GM23338 (cell line): ENCODE results near the gene PCYT2. TPM values are rescaled to one million over a fixed set of nuclear protein-coding genes. Genes with fewer than 3 reads are reported as not detected.

Source experiments
- ATAC-seq: fragments of 200-7000 bp; cut with Tn5 transposase; 3 replicates; pipeline ENCODE4 v1.9.1; 2020
- DNase-seq: peaks from one replicate; pipeline ENCODE4 v3.0.0-alpha.2; 2015; ENCODE audit warnings: low spot score
- H2AFZ ChIP-seq: fragments of 200-600 bp; sonication (generic); 2 replicates; pipeline ENCODE4 v1.8.0; 2016; ENCODE audit warnings: antibody characterized with exemption, mild to moderate bottlenecking, moderate library complexity
- H3F3A ChIP-seq: fragments of 200-600 bp; sonication (generic); replicated peaks from 2 replicates; pipeline ENCODE4 v1.8.0; 2017; ENCODE audit warnings: antibody characterized with exemption, mixed run types, low read depth
- H3K27ac ChIP-seq: fragments of 200-600 bp; sonication (generic); 2 replicates; pipeline ENCODE4 v1.6.1; 2016; ENCODE audit warnings: low read depth
- H3K27me3 ChIP-seq: fragments of 200-600 bp; sonication (generic); 2 replicates; pipeline ENCODE4 v1.8.0; 2016; ENCODE audit warnings: mild to moderate bottlenecking, mixed run types, moderate library complexity; ENCODE audit not compliant: insufficient read depth
- H3K36me3 ChIP-seq: fragments of 200-600 bp; sonication (generic); 2 replicates; pipeline ENCODE4 v1.8.0; 2016; ENCODE audit warnings: mild to moderate bottlenecking; ENCODE audit not compliant: insufficient read depth
- H3K4me1 ChIP-seq: fragments of 200-600 bp; sonication (generic); 2 replicates; pipeline ENCODE4 v1.8.0; 2016; ENCODE audit warnings: mild to moderate bottlenecking, moderate library complexity; ENCODE audit not compliant: insufficient read depth
- H3K4me2 ChIP-seq: fragments of 200-600 bp; sonication (generic); 2 replicates; pipeline ENCODE4 v1.7.1; 2017; ENCODE audit warnings: mixed run types
- H3K4me3 ChIP-seq: fragments of 200-600 bp; sonication (generic); 2 replicates; pipeline ENCODE4 v1.6.1; 2016; ENCODE audit warnings: mixed run types
- H3K79me2 ChIP-seq: fragments of 200-600 bp; sonication (generic); replicated peaks from 2 replicates; pipeline ENCODE4 v1.8.0; 2017; ENCODE audit warnings: mild to moderate bottlenecking; ENCODE audit not compliant: insufficient read depth
- H3K9me2 ChIP-seq: fragments of 200-600 bp; sonication (generic); 2 replicates; pipeline ENCODE4 v1.8.0; 2017; ENCODE audit not compliant: insufficient read depth
- H4K20me1 ChIP-seq: fragments of 200-600 bp; sonication (generic); replicated peaks from 2 replicates; pipeline ENCODE4 v1.8.0; 2017; ENCODE audit warnings: mild to moderate bottlenecking; ENCODE audit not compliant: insufficient read depth
- H3K27ac Mint-ChIP-seq: 2 replicates; pipeline ENCODE4 v1.8.0; 2020; ENCODE audit warnings: inconsistent platforms, mild to moderate bottlenecking, moderate library complexity, mixed read lengths
- H3K27me3 Mint-ChIP-seq: 3 replicates; pipeline ENCODE4 v1.8.0; 2022; ENCODE audit warnings: low read depth, mild to moderate bottlenecking, moderate library complexity, mixed read lengths, inconsistent platforms; ENCODE audit not compliant: insufficient read depth, poor library complexity
- H3K36me3 Mint-ChIP-seq: 3 replicates; pipeline ENCODE4 v1.8.0; 2021; ENCODE audit warnings: low read depth, mild to moderate bottlenecking, inconsistent platforms, moderate library complexity, mixed read lengths
- H3K4me1 Mint-ChIP-seq: 3 replicates; pipeline ENCODE4 v1.8.0; 2020; ENCODE audit warnings: mild to moderate bottlenecking, inconsistent platforms, mixed read lengths
- H3K4me3 Mint-ChIP-seq: 3 replicates; pipeline ENCODE4 v1.8.0; 2021; ENCODE audit warnings: moderate library complexity, mild to moderate bottlenecking, inconsistent platforms, mixed read lengths
- H3K9me3 Mint-ChIP-seq: 3 replicates; pipeline ENCODE4 v1.8.0; 2020; ENCODE audit warnings: moderate library complexity, mild to moderate bottlenecking, inconsistent platforms, mixed read lengths
- CREB1 ChIP-seq: fragments of 250-450 bp; sonication (Bioruptor Pico); IDR thresholded peaks from 2 replicates; pipeline ENCODE4 v1.5.0; 2020; ENCODE audit warnings: low read depth, mild to moderate bottlenecking, moderate library complexity
- CTCF ChIP-seq, 2 experiments: fragments of 200-600 bp in 1 of 2; sonication (generic) in 1 of 2; conservative IDR thresholded peaks; 2 replicates each; pipeline versions ENCODE4 v1.5.1 to v1.6.1; 2016 to 2017; ENCODE audit warnings: antibody characterized with exemption in 2 of 2, low read depth in 2 of 2, mild to moderate bottlenecking in 2 of 2, moderate library complexity in 1 of 2
- ETS1 ChIP-seq: IDR thresholded peaks from 2 replicates; pipeline ENCODE4 v1.6.1; 2016; ENCODE audit warnings: antibody characterized with exemption
- EZH2 ChIP-seq: fragments of 200-600 bp; sonication (generic); IDR thresholded peaks from one replicate; pipeline ENCODE4 v1.8.0; 2017; ENCODE audit warnings: antibody characterized with exemption, mild to moderate bottlenecking, low read depth; ENCODE audit not compliant: unreplicated experiment
- EZH2phosphoT487 ChIP-seq: fragments of 200-600 bp; sonication (generic); IDR thresholded peaks from one replicate; pipeline ENCODE4 v1.8.1; 2018; ENCODE audit warnings: antibody characterized with exemption; ENCODE audit not compliant: unreplicated experiment
- JUNB ChIP-seq: IDR thresholded peaks from one replicate; pipeline ENCODE4 v1.6.1; 2016; ENCODE audit warnings: antibody characterized with exemption; ENCODE audit not compliant: unreplicated experiment
- NANOG ChIP-seq: IDR thresholded peaks from 2 replicates; pipeline ENCODE4 v1.6.1; 2016; ENCODE audit warnings: antibody characterized with exemption, borderline replicate concordance
- POLR2AphosphoS5 ChIP-seq: IDR thresholded peaks from 2 replicates; pipeline ENCODE4 v1.6.1; 2016; ENCODE audit warnings: antibody characterized with exemption, low read depth
- REST ChIP-seq: IDR thresholded peaks from one replicate; pipeline ENCODE4 v1.6.1; 2018; ENCODE audit warnings: antibody characterized with exemption; ENCODE audit not compliant: unreplicated experiment
- STAT1 ChIP-seq: IDR thresholded peaks from one replicate; pipeline ENCODE4 v1.6.1; 2016; ENCODE audit warnings: antibody characterized with exemption; ENCODE audit not compliant: unreplicated experiment
- ZNF114 ChIP-seq: fragments of 250-450 bp; sonication (Bioruptor Pico); IDR thresholded peaks from 2 replicates; pipeline ENCODE4 v1.5.0; 2020; ENCODE audit warnings: mild to moderate bottlenecking, moderate library complexity
- ZNF331 ChIP-seq: fragments of 250-450 bp; sonication (Bioruptor Pico); IDR thresholded peaks from 2 replicates; pipeline ENCODE4 v1.5.0; 2020; ENCODE audit warnings: low read depth, mild to moderate bottlenecking, moderate library complexity
- ZNF462 ChIP-seq: fragments of 250-450 bp; sonication (Bioruptor Pico); IDR thresholded peaks from 2 replicates; pipeline ENCODE4 v1.5.0; 2020; ENCODE audit warnings: mild to moderate bottlenecking, moderate library complexity
- polyA plus RNA-seq: library from polyadenylated mRNA; unstranded; fragments of >200 nt; fragmentation: Nextera tagmentation; extraction: Ambion mirVana; gene quantifications from 2 replicates; pipeline ENCODE4 v1.2.1, GENCODE V29; 2016
- total RNA-seq: library from RNA; depleted of rRNA; stranded (reverse); fragments of >200 nt; shearing (Covaris generic); gene quantifications from 2 replicates; pipeline ENCODE4 v1.2.3, GENCODE V29; 2014

PCYT2 gene
- total and polyA plus RNA-seq, 2 experiments from 2014 or later = 51.6 to 82.9 TPM

GRCh38 chr17:81871387-81872230 lies 39.6 kb downstream of the PCYT2 start:
- Mint-ChIP-seq H3K9me3 (no peaks in the 10 kb centered on the region; the same call in 2 of the 3 replicates), H3K36me3 (peaks cover 8% of the 10 kb centered on the region; the same call in 2 of the 3 replicates), H3K4me3 (peak overlapping the region; percentile 84), H3K27me3 (peaks cover 44% of the 10 kb centered on the region), H3K4me1 (peaks cover 21% of the 10 kb centered on the region), H3K27ac (peak overlapping the region; percentile 78; the same call in 1 of the 2 replicates)
- Histone ChIP-seq H3K4me1 (peaks cover 12% of the 10 kb centered on the region), H2AFZ (peak overlapping the region; percentile 87), H3K27me3 (no peaks in the 10 kb centered on the region), H3K4me3 (peak overlapping the region; percentile 96), H3F3A (peaks cover 34% of the 10 kb centered on the region), H3K27ac (peak overlapping the region; percentile 63; the same call in 1 of the 2 replicates), H3K36me3 (no peaks in the 10 kb centered on the region), H3K4me2 (peak overlapping the region; percentile 92), H3K9me2 (no peaks in the 10 kb centered on the region), H4K20me1 (peaks cover under 1% of the 10 kb centered on the region; the same call in 1 of the 2 replicates), H3K79me2 (0 out of 2 replicates have a peak, but pooled peaks cover 4% of the 10 kb centered on the region)
- peak; percentile 89 for DNase-seq
- TF ChIP-seq ETS1 (peak; percentile 57; the same call in 1 of the 2 replicates), NANOG (no peak), EZH2phosphoT487 (no peak), CREB1 (CRISPR knock-in tag) (no peak), EZH2 (no peak), ZNF462 (CRISPR knock-in tag) (no peak), POLR2AphosphoS5 (peak; percentile 80), REST (peak; percentile 15), ZNF114 (CRISPR knock-in tag) (no peak), JUNB (no peak), CTCF (conservative IDR thresholded peaks at IDR 0.05; ENCODE audit: low read depth in 2 of 2) (peak; percentile 14 to 27; a peak in 1 of 4 replicates), ZNF331 (CRISPR knock-in tag) (no peak), STAT1 (no peak)
- peak; percentile 9 for ATAC-seq
